Pulmonary artery endothelial cell (primary cell): ENCODE results near the gene ZNF343. TPM values are rescaled to one million over a fixed set of nuclear protein-coding genes. Genes with fewer than 3 reads are reported as not detected.
"Not testable (repeated sequence)": the region's sequence is repeated elsewhere in the genome, so short reads cannot be mapped to it uniquely, and the experiment has no call there.

Source experiments
- DNase-seq: peaks from one replicate; pipeline ENCODE4 v3.0.0-alpha.2; 2011; ENCODE audit warnings: low read depth, low spot score
- total RNA-seq: library from RNA; depleted of rRNA; stranded (reverse); fragments of >200 nt; gene quantifications from 2 replicates; pipeline ENCODE4 v1.2.3, GENCODE V29; 2014

The ZNF343 gene
- 9.0 and 16.3 TPM in 2 replicates for total RNA-seq

- no peak for DNase-seq
Observed at GRCh38 chr20:2508631-2509467, at the start of gene ZNF343. Gene ZNF343 (minus strand): TSS chr20:2508915. CDS start chr20:2493895, 15,020 bp downstream.

DNA sequence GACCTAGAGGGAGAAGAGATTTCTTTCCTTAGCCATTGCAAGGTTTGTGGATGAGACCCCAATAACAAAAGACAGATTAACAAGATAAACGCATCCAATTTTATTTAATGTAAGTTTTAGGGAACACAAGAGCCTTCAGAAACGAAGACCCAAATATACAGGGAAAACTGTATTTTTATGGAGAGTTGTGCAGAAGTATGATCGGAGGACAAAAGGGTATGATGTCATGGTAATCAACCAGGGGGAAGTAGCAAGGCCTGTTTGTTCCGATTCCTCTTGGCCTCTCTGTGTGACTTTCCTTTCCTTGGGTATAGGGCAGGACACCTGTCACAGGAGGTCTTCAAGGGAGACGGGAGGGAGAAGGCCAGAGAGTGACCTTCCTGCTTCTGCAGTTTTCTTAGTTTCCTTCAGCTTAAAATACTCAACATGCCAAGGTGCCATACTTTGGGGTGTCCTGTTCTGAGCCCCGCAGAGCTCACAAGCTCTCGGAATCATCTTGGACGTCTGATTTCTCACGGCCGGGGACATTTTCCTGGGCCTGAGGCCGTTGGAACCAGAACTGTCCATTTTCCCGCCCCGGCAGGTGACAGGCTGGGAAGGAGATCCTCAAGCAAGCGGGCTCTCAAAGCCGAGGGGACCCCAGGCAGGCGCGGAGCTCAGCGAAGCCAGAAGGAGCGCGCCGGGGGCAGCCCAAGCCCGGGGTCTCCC, 49.3 kb upstream of the ZNF343 start:
- no peak for DNase-seq

GRCh38 chr20:2545594-2545993, 36.9 kb upstream of the ZNF343 start:
- no peak for DNase-seq

GRCh38 chr20:2544211-2544610, 35.5 kb upstream of the ZNF343 start:
- no peak for DNase-seq

GRCh38 chr20:2542361-2542760, 33.6 kb upstream of the ZNF343 start:
- DNase-seq, result no peak

DNA sequence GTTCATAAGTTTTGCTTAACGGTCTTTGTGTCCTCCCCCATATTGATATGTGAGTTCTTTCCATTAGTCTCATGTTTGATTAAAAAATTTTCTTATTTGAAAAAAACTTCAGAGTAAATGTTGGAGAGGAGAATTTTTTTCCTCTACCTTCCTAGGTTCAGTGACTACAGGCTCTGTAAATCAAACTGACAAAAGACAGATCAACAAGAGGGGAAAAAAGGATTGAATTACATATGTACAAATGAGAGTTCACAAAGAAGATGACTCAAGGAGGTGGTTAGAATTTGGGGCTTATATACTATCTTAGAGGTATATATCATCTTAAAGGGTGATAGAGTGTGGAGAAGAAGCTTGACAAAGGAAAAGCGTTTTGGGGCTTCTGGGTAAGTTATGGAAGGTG, 33.2 kb upstream of the ZNF343 start:
- no peak for DNase-seq

- no peak for DNase-seq
Observed at GRCh38 chr20:2538931-2539720, 30.4 kb upstream of the ZNF343 start.

DNA sequence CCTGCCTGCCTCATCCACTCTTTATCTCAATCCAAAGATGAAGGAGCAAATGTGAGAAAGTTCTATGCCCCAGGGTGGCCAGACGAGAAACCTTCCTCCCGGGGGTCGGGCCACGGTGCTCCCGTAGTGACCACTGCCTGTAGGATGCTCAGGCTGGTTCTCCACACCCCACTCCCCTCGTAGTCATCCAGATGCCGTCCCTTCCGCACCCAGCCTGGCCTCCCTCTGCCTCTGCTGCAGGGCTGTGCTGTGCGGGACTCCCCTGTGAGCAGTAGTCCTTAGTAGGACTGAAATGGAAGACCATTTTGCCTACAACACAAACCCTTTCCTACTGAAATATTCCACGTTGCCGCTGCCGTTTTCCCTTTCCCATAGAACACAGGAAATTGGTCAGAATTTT, 29.6 kb upstream of the ZNF343 start:
- no peak for DNase-seq

- DNase-seq, result no peak
Observed at GRCh38 chr20:2537101-2537500, 28.4 kb upstream of the ZNF343 start.

DNA sequence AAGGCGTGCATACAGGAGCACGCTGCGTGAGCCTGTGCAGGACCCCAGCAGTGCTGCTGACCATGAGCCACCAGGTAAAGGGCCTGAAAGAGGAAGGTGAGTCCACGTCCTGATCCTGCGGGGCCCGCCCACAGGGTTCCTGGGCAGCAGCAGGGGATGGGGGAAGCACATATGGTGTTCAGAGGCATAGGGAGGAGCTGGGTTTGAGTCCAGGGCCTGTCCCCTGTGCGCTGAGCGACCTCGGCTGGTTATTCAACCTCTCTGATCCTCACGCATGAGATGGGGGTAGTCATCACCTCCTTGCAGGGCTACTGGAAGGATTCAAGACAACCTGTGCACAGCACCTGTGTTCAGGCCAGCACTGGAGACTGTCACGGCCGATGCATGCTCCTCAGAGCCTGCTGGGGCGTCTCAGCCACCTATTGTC, 27.9 kb upstream of the ZNF343 start, which contains the start of gene TMC2:
TSS of gene TMC2 (plus strand) at position 14 of the 427 bp plus-strand sequence. CDS start at position 63, 49 bp downstream.
- no peak for DNase-seq

DNA sequence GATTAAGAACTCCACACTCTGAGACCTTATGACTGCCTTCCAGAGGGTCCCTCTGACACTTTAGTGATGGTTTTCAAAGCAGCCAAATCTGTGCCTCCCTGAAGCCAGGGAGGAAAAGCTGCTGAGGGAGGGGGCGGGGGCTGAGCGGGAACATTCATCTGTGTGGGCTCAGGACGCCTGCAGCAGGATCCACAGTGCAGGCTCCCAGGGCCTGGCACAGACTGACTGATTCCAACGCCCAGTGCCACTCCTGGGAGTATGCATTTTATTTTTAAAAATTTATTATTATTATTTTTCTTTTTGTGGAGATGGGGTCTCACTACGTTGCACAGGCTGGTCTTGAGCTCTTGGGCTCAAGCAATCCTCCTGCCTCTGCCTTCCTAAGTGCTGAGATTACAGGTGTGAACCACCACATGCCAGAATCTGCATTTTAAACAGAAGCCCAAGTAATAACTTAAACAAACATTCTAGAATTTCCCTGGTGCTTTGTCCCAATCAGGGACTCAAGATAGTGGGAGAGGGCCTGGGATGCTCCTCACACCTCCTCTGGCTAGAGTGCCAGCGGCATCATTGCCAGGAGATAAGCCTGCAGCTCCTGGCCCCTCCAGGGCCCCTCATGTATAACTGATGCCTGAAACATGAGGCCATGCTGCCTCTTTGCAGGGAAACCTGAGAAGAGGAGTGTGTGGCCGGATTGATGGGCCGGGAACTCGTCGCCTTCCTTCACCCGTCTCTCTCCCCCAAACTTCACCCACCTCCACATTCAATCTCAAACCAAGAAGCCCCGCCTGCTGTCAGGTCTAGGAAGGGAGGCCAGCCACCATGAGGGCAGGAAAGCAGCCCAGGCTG, 27.2 kb upstream of the ZNF343 start:
- DNase-seq, result no peak

DNA sequence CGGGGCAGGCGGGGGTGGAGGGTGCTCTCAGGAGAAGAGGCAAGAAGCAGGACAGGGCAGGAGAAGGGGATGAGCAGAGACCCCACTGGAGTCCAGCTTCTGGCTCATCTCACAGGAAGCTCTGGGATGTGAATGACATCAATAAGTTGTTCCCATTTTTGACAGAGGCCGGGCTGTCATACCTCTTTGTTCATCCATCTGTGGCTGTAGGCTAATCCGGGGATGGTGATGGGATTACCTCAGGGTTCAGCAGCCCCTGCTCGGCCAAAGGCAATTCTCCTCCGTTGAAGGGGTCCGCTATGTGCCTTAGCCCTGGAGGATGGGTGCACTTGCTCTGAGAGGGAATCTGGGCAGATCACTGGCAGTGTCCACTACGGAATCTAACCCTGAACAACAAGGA, 24.4 kb upstream of the ZNF343 start:
- no peak for DNase-seq

- DNase-seq, result no peak
Observed at GRCh38 chr20:2528671-2529271, 20.1 kb upstream of the ZNF343 start.

- no peak for DNase-seq
Observed at GRCh38 chr20:2527762-2528161, 19.0 kb upstream of the ZNF343 start.

DNA sequence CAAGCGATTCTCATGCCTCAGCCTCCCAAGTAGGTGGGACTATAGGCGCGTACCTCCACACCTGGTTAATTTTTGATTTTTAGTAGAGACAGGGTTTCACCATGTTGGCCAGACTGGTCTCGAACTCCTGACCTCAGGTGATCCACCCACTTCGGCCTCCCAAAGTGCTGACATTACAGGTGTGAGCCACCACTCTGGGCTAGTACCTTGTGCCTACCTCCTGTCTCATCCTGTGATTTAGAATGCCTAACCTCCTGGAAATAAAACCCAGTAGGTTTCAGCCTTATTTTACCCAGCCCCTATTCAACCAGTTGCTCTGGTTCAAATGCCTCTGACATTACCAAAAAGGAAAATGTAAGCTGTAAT, 17.5 kb upstream of the ZNF343 start:
- not testable (repeated sequence) for DNase-seq

DNA sequence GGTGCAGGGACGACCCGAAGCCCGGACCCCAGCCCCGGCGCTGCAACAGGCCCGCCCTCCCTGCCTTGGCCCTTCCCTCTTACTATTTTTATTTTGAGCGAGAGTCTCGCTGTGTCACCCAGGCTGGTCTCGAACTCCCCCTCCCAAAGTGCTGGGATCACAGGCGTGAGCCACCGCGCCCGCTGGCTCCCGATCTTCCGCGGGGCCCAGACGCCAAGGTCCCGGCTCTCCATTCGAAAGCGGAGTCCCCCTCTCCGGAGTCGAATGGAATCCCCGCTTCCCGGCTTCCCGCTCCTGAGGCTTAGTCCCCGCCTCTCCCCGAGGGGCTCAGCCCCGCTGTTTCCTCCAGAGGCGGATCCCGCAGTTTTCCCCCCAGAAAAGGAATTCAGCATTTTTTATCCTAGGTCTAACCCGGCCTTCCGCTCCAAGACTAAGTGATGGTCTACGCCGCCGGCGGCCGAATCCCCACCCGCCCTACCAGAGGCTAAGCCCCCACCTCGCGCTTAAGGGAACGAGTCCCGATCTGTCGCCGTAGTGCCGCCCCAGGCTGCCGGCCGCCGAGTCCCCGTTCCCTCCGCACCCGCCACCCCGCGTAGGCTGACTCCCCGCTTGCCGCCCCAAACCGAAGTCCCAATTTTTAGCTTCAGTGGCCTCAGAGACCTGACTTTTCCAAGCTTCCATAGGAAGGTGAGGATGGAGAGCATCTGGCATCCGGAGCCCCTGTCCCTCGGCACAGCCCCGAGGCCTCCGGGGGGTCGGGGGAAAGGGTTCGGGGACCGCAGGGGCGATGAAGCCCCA, 16.2 kb upstream of the ZNF343 start:
- DNase-seq, result no peak

DNA sequence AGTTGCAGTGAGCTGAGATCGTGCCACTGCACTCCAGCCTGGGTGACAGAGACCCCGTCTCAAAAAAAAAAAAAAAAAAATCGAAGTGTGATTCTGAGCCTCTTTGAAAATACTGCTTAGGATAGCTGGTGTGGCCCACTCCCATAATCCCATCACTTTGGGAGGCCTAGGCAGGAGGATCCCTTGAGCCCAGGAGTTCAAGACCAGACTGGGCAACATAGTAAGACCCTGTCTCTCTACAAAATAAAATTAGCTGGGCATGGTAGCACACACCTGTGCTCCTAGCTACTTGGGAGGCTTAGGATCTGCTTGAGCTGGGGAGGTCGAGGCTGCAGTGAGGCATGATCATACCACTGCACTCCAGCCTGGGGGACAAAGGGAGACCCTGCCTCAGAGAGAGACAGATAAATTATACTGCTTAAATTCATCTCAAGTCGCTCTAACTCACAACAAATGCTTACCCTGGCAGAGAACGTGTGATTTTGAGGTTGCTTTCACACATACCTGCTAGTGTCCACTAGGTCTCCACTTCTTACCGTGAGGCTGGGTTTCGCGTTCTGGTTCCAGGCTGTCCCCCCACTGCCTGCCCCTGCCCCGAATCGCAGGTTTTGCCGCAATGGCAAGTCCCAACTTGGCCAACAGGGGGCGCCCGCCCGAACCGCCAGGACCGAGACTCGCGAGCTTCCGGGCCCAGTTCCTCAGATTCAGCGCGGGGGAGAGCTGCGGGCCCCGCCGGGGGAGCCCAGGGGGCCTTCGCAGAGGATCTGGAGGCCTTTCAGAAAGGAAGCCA, 15.4 kb upstream of the ZNF343 start:
- no peak for DNase-seq

DNA sequence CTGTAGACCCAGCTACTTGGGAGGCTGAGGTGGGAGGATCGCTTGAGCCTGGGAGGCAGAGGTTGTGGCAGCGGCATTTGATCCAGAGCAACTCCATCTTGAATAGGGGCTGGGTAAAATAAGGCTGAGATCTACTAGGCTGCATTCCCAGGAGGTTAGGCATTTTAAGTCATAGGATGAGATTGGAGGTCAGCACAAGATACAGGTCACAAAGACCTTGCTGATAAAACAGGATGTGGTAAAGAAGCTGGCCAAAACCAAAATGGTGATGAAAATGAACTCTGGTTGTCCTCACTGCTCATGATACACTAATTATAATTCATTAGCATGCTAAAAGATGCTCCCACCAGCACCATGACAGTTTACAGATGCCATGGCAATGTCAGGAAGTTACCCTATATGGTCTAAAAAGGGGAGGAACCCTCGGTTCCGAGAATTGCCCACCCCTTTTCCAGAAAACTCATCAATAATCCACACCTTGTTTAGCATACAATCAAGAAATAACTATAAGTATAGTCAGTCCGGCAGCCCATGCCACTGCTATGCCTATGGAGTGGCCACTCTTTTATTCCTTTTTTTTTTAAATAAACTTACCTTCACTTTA, 14.2 kb upstream of the ZNF343 start:
- not testable (repeated sequence) for DNase-seq
